ENCODE data around the gene GNA12. TPM values are rescaled to one million over a fixed set of nuclear protein-coding genes. Genes with fewer than 3 reads are reported as not detected.
"Not testable (repeated sequence)": the region's sequence is repeated elsewhere in the genome, so short reads cannot be mapped to it uniquely, and the experiment has no call there.

The GNA12 gene
- total RNA-seq, 4 donors from 2014 or later = 4.6 to 14.0 (median 8.9) TPM

DNA sequence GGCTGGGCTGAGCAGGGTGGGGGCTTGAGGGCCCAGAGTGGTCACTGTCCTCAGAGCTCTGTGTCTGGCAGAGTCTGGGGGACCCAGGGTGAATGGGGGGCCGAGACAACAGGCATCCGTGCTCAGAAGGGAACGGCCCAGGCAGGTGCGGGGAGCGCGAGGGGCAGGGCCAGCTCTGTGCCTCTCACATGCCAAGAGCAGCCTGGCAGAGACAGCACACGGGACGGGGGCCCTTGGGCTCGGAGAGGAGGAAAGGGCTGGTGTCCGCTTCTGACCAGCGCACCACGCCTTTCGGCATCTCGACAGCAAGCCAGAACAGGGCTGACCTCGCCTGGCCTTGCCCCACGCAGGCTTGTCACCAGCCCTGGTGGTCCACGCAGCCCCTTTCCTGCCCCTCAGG is 142.7 kb downstream of the GNA12 start:
- 80 to 88% methylated on average over 17 of the region's 17 CpGs for WGBS, 2 donors
- H3K4me3 ChIP-seq (ENCODE audit: low read depth, poor library complexity, severe bottlenecking) = no peak overlapping the region
- TF ChIP-seq POLR2A (IDR thresholded peaks at IDR 0.05) = no peak
- TF ChIP-seq, protein P1, sequence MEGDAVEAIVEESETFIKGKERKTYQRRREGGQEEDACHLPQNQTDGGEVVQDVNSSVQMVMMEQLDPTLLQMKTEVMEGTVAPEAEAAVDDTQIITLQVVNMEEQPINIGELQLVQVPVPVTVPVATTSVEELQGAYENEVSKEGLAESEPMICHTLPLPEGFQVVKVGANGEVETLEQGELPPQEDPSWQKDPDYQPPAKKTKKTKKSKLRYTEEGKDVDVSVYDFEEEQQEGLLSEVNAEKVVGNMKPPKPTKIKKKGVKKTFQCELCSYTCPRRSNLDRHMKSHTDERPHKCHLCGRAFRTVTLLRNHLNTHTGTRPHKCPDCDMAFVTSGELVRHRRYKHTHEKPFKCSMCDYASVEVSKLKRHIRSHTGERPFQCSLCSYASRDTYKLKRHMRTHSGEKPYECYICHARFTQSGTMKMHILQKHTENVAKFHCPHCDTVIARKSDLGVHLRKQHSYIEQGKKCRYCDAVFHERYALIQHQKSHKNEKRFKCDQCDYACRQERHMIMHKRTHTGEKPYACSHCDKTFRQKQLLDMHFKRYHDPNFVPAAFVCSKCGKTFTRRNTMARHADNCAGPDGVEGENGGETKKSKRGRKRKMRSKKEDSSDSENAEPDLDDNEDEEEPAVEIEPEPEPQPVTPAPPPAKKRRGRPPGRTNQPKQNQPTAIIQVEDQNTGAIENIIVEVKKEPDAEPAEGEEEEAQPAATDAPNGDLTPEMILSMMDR (IDR thresholded peaks at IDR 0.05) = no peak
- intact Hi-C loops (cut with DNase I; ENCODE audit: low total_unique reads) = no loop called here
- no peak for DNase-seq (ENCODE audit: low spot score in 2 of 2)

DNA sequence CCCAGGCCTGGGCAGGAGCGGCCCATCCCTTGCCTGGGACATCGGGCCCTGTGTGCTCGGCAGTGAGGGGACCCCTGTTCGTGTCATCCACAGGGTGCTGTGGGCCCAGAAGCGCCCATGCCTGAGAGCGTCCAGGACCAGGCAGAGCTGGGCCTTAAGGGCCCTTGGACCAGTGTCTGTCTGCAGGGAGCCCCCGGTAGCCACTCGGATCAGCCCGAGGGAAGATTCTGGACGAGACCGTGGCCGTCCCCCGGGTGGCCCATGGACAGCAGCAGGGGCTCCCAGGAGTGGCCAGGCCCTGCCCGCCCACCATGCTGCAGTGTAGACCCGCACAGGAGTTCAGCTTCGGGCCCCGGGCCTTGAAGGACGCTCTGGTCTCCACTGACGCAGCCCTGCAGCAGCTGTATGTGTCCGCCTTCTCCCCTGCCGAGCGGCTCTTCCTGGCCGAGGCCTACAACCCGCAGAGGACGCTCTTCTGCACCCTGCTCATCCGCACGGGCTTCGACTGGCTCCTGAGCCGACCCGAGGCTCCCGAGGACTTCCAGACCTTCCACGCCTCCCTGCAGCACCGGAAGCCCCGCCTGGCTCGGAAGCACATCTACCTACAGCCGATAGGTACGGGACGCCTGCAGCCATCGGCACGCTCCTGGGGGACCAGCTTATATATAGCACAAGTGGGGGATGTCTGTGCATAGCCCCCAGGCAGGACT is 143.8 kb downstream of the GNA12 start:
- no peak for DNase-seq (ENCODE audit: low spot score in 2 of 2)
- intact Hi-C loops (cut with DNase I; ENCODE audit: low total_unique reads) = no loop called here
- TF ChIP-seq POLR2A (IDR thresholded peaks at IDR 0.05) = no peak
- TF ChIP-seq, protein P1 (IDR thresholded peaks at IDR 0.05) = no peak
- 94% methylated on average over 27 to 32 of the region's 40 CpGs for WGBS, 2 donors
- H3K4me3 ChIP-seq (ENCODE audit: low read depth, poor library complexity, severe bottlenecking) = no peak overlapping the region

DNA sequence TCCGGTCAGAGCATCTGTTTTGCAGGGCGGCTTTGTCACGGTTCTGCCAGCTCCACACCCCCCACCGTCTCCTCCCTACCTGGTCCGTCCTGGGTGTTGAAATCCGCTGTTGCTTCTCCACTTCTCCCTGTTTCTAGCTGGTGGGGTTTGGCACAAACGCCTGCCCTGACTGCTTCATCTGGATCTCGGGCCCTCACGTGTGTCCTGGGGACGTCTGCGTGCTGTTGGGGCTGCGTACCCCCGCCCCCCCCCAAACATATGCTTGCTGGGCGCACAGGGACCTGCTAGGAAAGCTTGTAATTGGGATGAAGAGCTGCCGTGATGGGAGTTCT is 144.9 kb downstream of the GNA12 start:
- intact Hi-C loops (cut with DNase I; ENCODE audit: low total_unique reads) = no loop called here
- 70 to 71% methylated on average over 15 of the region's 15 CpGs for WGBS, 2 donors

DNA sequence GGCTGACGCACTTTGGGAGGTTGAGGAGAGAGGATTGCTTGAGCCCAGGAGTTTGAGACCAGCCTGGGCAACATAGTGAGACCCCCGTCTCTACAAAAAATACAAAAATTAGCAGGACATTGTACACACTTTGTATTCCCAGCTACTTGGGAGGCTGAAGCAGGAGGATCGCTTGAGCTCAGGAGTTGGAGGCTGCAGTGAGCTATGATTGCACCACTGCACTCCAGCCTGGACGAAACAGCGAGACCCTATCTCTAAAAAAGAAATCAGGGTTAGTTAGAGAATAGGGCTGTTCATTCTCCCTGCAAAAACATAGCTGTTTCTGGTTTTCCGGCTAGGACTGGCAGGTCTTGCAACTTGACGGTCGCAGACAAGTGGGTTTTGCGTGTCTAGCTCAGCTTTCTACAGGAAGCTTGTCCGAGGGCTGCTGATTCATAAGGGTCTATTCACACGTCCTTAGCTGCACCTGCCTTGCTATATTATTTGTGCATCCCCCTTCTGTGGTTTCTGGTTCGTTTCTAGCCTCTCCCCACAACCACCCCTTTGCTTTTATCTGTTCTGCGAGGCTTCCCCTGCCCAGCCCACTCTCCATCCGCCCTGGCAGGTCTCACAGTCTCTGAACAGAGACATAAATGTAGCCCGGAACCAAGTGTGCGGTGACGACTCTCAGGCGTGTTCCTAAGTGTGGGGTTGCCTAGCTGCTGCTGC is 145.4 kb downstream of the GNA12 start:
- DNase-seq (ENCODE audit: low spot score in 2 of 2) = no peak
- WGBS, 2 donors = 58 to 61% methylated on average over 18 of the region's 18 CpGs
- intact Hi-C loops (cut with DNase I; ENCODE audit: low total_unique reads) = no loop called here
- no peak overlapping the region for H3K4me3 ChIP-seq (ENCODE audit: low read depth, poor library complexity, severe bottlenecking)
- no peak for TF ChIP-seq POLR2A (IDR thresholded peaks at IDR 0.05)
- TF ChIP-seq, protein P1 (IDR thresholded peaks at IDR 0.05) = no peak

More for the DNA sequence above, 144.9 kb downstream of the GNA12 start:
- H3K4me3 ChIP-seq (ENCODE audit: low read depth, poor library complexity, severe bottlenecking) = no peak overlapping the region
- TF ChIP-seq, protein P1 (IDR thresholded peaks at IDR 0.05) = no peak
- no peak for TF ChIP-seq POLR2A (IDR thresholded peaks at IDR 0.05)
- DNase-seq (ENCODE audit: low spot score in 2 of 2) = no peak

DNA sequence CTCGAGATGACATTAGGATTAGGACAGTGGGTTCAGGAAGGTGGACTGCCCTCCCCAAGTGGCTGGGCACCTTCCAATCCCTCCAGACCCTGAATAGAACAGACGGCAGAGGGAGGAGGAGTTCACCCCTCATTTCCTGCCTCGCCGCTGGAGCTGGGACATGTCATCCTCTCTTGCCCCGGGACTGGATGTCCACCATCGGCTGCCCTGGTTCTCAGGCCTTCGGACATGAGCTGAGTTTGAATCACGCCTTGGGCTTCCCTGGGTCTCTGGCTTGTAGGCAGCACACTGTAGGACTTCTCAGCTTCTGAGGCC is 150.0 kb downstream of the GNA12 start:
- intact Hi-C loops (cut with DNase I; ENCODE audit: low total_unique reads); DNase-seq (ENCODE audit: low spot score in 2 of 2); H3K4me3 ChIP-seq (ENCODE audit: low read depth, poor library complexity, severe bottlenecking): not testable (repeated sequence)
- WGBS, 2 donors = 74 to 78% methylated on average over 8 of the region's 8 CpGs

DNA sequence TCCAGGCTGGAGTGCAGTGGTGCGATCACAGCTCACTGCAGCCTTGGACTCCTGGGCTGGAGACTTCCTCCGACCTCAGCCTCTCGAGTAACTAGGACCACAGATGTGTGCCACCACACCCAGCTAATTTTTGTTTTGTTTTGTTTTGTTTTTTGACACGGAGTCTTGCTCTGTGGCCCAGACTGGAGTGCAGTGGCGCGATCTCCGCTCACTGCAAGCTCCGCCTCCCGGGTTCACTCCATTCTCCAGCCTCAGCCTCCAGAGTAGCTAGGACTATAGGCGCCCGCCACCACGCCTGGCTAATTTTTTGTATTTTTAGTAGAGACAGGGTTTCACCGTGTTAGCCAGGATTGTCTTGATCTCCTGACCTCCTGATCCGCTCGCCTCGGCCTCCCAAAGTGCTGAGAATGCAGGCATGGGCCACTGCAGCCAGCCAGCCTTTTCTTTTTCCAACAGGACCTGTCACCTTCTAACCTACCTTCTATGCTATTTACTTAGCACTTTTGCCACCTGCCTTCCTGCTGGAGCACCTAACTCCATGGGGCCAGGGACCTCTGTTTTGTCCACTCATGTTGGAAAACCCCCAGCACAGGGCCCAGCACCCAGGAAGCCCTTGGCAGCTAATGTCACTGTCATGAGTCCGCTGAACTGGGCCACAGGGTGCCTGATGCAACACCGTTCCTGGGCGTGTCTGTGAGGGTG is 150.5 kb downstream of the GNA12 start:
- WGBS, 2 donors = 87 to 92% methylated on average over 19 of the region's 19 CpGs
- H3K4me3 ChIP-seq (ENCODE audit: low read depth, poor library complexity, severe bottlenecking); intact Hi-C loops (cut with DNase I; ENCODE audit: low total_unique reads); DNase-seq (ENCODE audit: low spot score in 2 of 2): not testable (repeated sequence)

Measured in lower leg skin (tissue), 4 donors.